GM12878 (cell line): ENCODE measurements around the gene NUP62. TPM values are rescaled to one million over a fixed set of nuclear protein-coding genes. Genes with fewer than 3 reads are reported as not detected.

ENCODE experiments used
- ATAC-seq: fragments of 200-7000 bp; cut with Tn5 transposase; 3 replicates; pipeline ENCODE4 v1.9.1; 2020; ENCODE audit warnings: mild to moderate bottlenecking, moderate library complexity
- BruUV-seq: library from RNA; stranded (reverse); fragments of 400-500 nt; replicated peaks from 2 replicates; lab custom pipeline; 2021; lab: Mats Ljungman, UMichigan
- CTCF ChIA-PET: fragments of 300-600 bp; sonication (Branson Sonifier 250); formaldehyde crosslinking; extraction: SDS; loops from one replicate; lab custom pipeline; 2021; ENCODE audit warnings: inconsistent platforms; lab: Yijun Ruan, JAX
- POLR2A ChIA-PET: fragments of 350-600 bp; formaldehyde crosslinking; extraction: SDS; loops from one replicate; lab custom pipeline; 2021; ENCODE audit warnings: inconsistent platforms; lab: Charles Lee
- RAD21 ChIA-PET: fragments of 300-600 bp; sonication (Branson Sonifier 250); formaldehyde crosslinking; loops from one replicate; lab custom pipeline; 2023; ENCODE audit warnings: antibody characterized with exemption; ENCODE audit not compliant: unreplicated experiment; lab: Charles Lee
- SMC1A ChIA-PET: fragments of 300-600 bp; sonication (Branson Sonifier 250); formaldehyde crosslinking; loops from one replicate; lab custom pipeline; 2023; ENCODE audit not compliant: unreplicated experiment, uncharacterized antibody; lab: Charles Lee
- DNase-seq: peaks from one replicate; pipeline ENCODE4 v3.0.0-alpha.2; 2011; ENCODE audit warnings: low read depth, low spot score
- FAIRE-seq: peaks from 3 replicates; lab custom pipeline; 2011; peaks lifted over from hg19 to GRCh38; lab: Jason Lieb, UNC
- H2AFZ ChIP-seq: 2 replicates; pipeline ENCODE4 v1.6.0; 2011; ENCODE audit warnings: low read depth, low read length, control low read depth; ENCODE audit not compliant: control insufficient read depth
- H3K27ac ChIP-seq: 2 replicates; pipeline ENCODE4 v1.5.1; 2011; ENCODE audit warnings: control low read depth; ENCODE audit not compliant: control insufficient read depth, insufficient read depth
- H3K27me3 ChIP-seq, 2 experiments: replicated peaks in 1 of 2; 2 replicates each; pipeline versions ENCODE4 v1.6.0 to v1.6.1; 2011; ENCODE audit warnings: low read length in 1 of 2; ENCODE audit not compliant: control insufficient read depth in 2 of 2, insufficient read depth in 2 of 2
- H3K36me3 ChIP-seq, 2 experiments: 2 replicates each; pipeline ENCODE4 v1.5.1; 2011; ENCODE audit warnings: low read length in 1 of 2; ENCODE audit not compliant: control insufficient read depth in 2 of 2, insufficient read depth in 2 of 2
- H3K4me1 ChIP-seq: 2 replicates; pipeline ENCODE4 v1.6.1; 2011; ENCODE audit warnings: mild to moderate bottlenecking, low read length, moderate library complexity, mixed read lengths; ENCODE audit not compliant: control insufficient read depth, insufficient read depth
- H3K4me2 ChIP-seq: 2 replicates; pipeline ENCODE4 v1.6.0; 2011; ENCODE audit warnings: control low read depth; ENCODE audit not compliant: control insufficient read depth, insufficient read depth
- H3K4me3 ChIP-seq: fragments of 200-600 bp; sonication (generic); 2 replicates; pipeline ENCODE4 v1.5.1; 2016
- H3K79me2 ChIP-seq: 2 replicates; pipeline ENCODE4 v1.6.0; 2011; ENCODE audit warnings: low read length; ENCODE audit not compliant: control insufficient read depth, insufficient read depth
- H3K9ac ChIP-seq: 2 replicates; pipeline ENCODE4 v1.8.0; 2011; ENCODE audit warnings: low read length, control low read depth, mixed read lengths; ENCODE audit not compliant: control insufficient read depth, insufficient read depth
- H3K9me3 ChIP-seq: replicated peaks from 3 replicates; pipeline ENCODE4 v1.5.1; 2011; ENCODE audit warnings: mild to moderate bottlenecking, low read length; ENCODE audit not compliant: control insufficient read depth, insufficient read depth
- H4K20me1 ChIP-seq: 2 replicates; pipeline ENCODE4 v1.6.0; 2011; ENCODE audit not compliant: control insufficient read depth, insufficient read depth
- CREM ChIP-seq: IDR thresholded peaks from 2 replicates; pipeline ENCODE4 v1.6.1; 2014; ENCODE audit warnings: antibody characterized with exemption, low read depth
- EED ChIP-seq: sonication (generic); IDR thresholded peaks from 2 replicates; pipeline ENCODE4 v1.6.1; 2016; ENCODE audit warnings: antibody characterized with exemption, low read depth
- LARP7 ChIP-seq: fragments of 450-650 bp; IDR thresholded peaks from 2 replicates; pipeline ENCODE4 v1.6.1; 2017; ENCODE audit warnings: mild to moderate bottlenecking
- PBX3 ChIP-seq: IDR thresholded peaks from 2 replicates; pipeline ENCODE4 v1.6.1; 2011; ENCODE audit warnings: mild to moderate bottlenecking, low read depth, low read length, moderate library complexity; ENCODE audit not compliant: insufficient replicate concordance
- POLR2AphosphoS2 ChIP-seq: IDR thresholded peaks from 2 replicates; pipeline ENCODE4 v1.6.1; 2011; ENCODE audit warnings: low read depth, mild to moderate bottlenecking, low read length, improper control_type of control experiment, moderate library complexity
- YBX1 ChIP-seq: fragments of 450-650 bp; IDR thresholded peaks from 2 replicates; pipeline ENCODE4 v1.6.1; 2016; ENCODE audit warnings: antibody characterized with exemption
- ZBTB33 ChIP-seq: fragments of 450-650 bp; IDR thresholded peaks from 2 replicates; pipeline ENCODE4 v1.6.1; 2017; ENCODE audit warnings: mild to moderate bottlenecking
- WGBS: methylation state at CpG from one replicate; pipeline ENCODE4 v1.1.6; 2016; ENCODE audit warnings: low lambda C conversion rate; ENCODE audit not compliant: insufficient replicate concordance, insufficient coverage; ENCODE audit errors: missing lambda C conversion rate; 5-methylcytosine and 5-hydroxymethylcytosine counted together
- in situ Hi-C: fragments of 300-500 bp; cut with MboI; formaldehyde crosslinking; loops from 9 replicates; pipeline ENCODE4 v1.14.3; 2018; ENCODE audit warnings: mixed read lengths
- intact Hi-C: fragments of 100-400 bp; cut with micrococcal nuclease; formaldehyde crosslinking; loops from one replicate; pipeline ENCODE4 v1.14.2; 2022; ENCODE audit not compliant: unreplicated experiment
- polyA plus RNA-seq, 11 experiments: library from polyadenylated mRNA; depleted of rRNA in 4 of 11; unstranded in 6 of 11; stranded (reverse) in 5 of 11; fragments of >200 nt; fragmentation: Nextera tagmentation in 4 of 11; fragmentation: Illumina TruSeq in 1 of 11; extraction: Ambion mirVana in 4 of 11; extraction: Trizol in 1 of 11; gene quantifications; 1 replicate in 1 of 11; 2 replicates in 10 of 11; pipeline versions ENCODE4 v1.2.1 to v1.2.3, GENCODE V29; 2011 to 2016; ENCODE audit warnings: inconsistent platforms in 2 of 11, missing spikeins in 2 of 11, low read depth in 1 of 11
- total RNA-seq, 4 experiments: library from RNA; depleted of rRNA in 3 of 4; stranded (reverse); fragments of >200 nt in 3 of 4; fragmentation: Illumina TruSeq in 1 of 4; extraction: Trizol in 1 of 4; gene quantifications; 2 replicates each; pipeline versions ENCODE4 v1.2.1 to v1.2.3, GENCODE V29; 2013 to 2021

The NUP62 gene
- total and polyA plus RNA-seq, 10 of the 15 experiments (the other 5 are each of a cell fraction or from before 2014, with no cell fraction given), result 19.5 to 110 (median 66.9) TPM

GRCh38 chr19:49884760-49885159 is 44.5 kb downstream of the NUP62 start:
- H3K27ac ChIP-seq, result no peak overlapping the region
- SMC1A ChIA-PET, result interaction anchor here (1.0 kb wide), 1 partner anchor 34 kb away, joined by 3 read pairs; no protein-coding TSS in a partner anchor
- peaks cover 3% of the 10 kb centered on the region; the same call in 1 of the 2 replicates for H3K79me2 ChIP-seq
- 55% methylated on average over 3 of the region's 3 CpGs for WGBS
- TF ChIP-seq POLR2AphosphoS2 (no peak), YBX1 (no peak), LARP7 (no peak), EED (no peak), PBX3 (no peak), ZBTB33 (no peak), CREM (no peak)
- peaks cover 8 to 16% of the 10 kb centered on the region in 2 experiments for H3K36me3 ChIP-seq
- intact Hi-C loops (no loop called here), in situ Hi-C loops (loop anchor here (25.0 kb wide), 1 partner anchor 1247 kb away; the partner anchor contains the start of genes CA11 and DBP)
- no peaks in the 10 kb centered on the region for H3K27me3 ChIP-seq
- H3K9me3 ChIP-seq, result no peaks in the 10 kb centered on the region; the same call in 2 of the 3 replicates
- ATAC-seq, result no peak
- H4K20me1 ChIP-seq, result no peaks in the 10 kb centered on the region
- DNase-seq, result no peak
- RAD21 ChIA-PET, result no interaction called here
- POLR2A ChIA-PET, result interaction anchor here (0.6 kb wide), 1 partner anchor 208 kb away, joined by 3 read pairs; the partner anchor contains the start of gene PRMT1
- peaks cover 12% of the 10 kb centered on the region for H3K4me1 ChIP-seq
- H3K4me2 ChIP-seq, result no peak overlapping the region
- H3K4me3 ChIP-seq, result no peak overlapping the region
- no peak overlapping the region for H2AFZ ChIP-seq
- no peak overlapping the region for H3K9ac ChIP-seq
- BruUV-seq, result no TSS peak
- no peak for FAIRE-seq
- CTCF ChIA-PET, result interaction anchor here (1.1 kb wide), 1 partner anchor 9 kb away, joined by 3 read pairs; no protein-coding TSS in a partner anchor
